Endodermal cell (in vitro differentiated cells): ENCODE measurements around the gene CNDP2. TPM values are rescaled to one million over a fixed set of nuclear protein-coding genes. Genes with fewer than 3 reads are reported as not detected.

ENCODE experiments used
- DNase-seq: peaks from one replicate; pipeline ENCODE4 v3.0.0-alpha.2; 2017
- H3K27ac ChIP-seq: 2 replicates; pipeline ENCODE4 v1.5.1; 2013; ENCODE audit warnings: mild to moderate bottlenecking, low read depth, low read length, moderate library complexity
- H3K27me3 ChIP-seq: 2 replicates; pipeline ENCODE4 v1.6.1; 2013; ENCODE audit warnings: mild to moderate bottlenecking, low read length, moderate library complexity; ENCODE audit not compliant: insufficient read depth, control insufficient read depth, poor library complexity, severe bottlenecking
- H3K36me3 ChIP-seq: 2 replicates; pipeline ENCODE4 v1.7.0; 2013; ENCODE audit warnings: mild to moderate bottlenecking, low read length, moderate library complexity; ENCODE audit not compliant: control insufficient read depth, insufficient read depth
- H3K4me1 ChIP-seq: one replicate; pipeline ENCODE4 v1.7.0; 2013; ENCODE audit warnings: low read length; ENCODE audit not compliant: control insufficient read depth, insufficient read depth
- H3K4me3 ChIP-seq: 2 replicates; pipeline ENCODE4 v1.5.1; 2013; ENCODE audit warnings: mild to moderate bottlenecking, low read length, moderate library complexity
- H3K9ac ChIP-seq: 2 replicates; pipeline ENCODE4 v1.6.1; 2013; ENCODE audit warnings: mild to moderate bottlenecking, low read length, moderate library complexity; ENCODE audit not compliant: poor library complexity, severe bottlenecking; ENCODE audit errors: extremely low read depth
- H3K9me3 ChIP-seq: 2 replicates; pipeline ENCODE4 v1.6.1; 2013; ENCODE audit warnings: mild to moderate bottlenecking, low read length, moderate library complexity; ENCODE audit not compliant: control insufficient read depth
- H3K27ac Mint-ChIP-seq: 2 replicates; pipeline ENCODE4 v1.8.0; 2020; ENCODE audit warnings: mixed read lengths
- H3K27me3 Mint-ChIP-seq: 2 replicates; pipeline ENCODE4 v1.8.0; 2021; ENCODE audit warnings: mild to moderate bottlenecking, mixed read lengths; ENCODE audit not compliant: insufficient read depth
- H3K36me3 Mint-ChIP-seq: 2 replicates; pipeline ENCODE4 v1.8.0; 2020; ENCODE audit warnings: low read depth, mixed read lengths
- H3K4me1 Mint-ChIP-seq: 2 replicates; pipeline ENCODE4 v1.8.0; 2020; ENCODE audit warnings: mixed read lengths
- H3K4me3 Mint-ChIP-seq: 2 replicates; pipeline ENCODE4 v1.8.0; 2020; ENCODE audit warnings: mild to moderate bottlenecking, moderate library complexity, mixed read lengths
- H3K9me3 Mint-ChIP-seq: 2 replicates; pipeline ENCODE4 v1.8.0; 2020; ENCODE audit warnings: mild to moderate bottlenecking, mixed read lengths
- WGBS, 2 experiments: methylation state at CpG; one replicate each; pipeline versions ENCODE4 v1.1.5 to v1.1.7; 2013; ENCODE audit warnings: missing lambda C conversion rate in 2 of 2, mixed read lengths in 1 of 2; ENCODE audit not compliant: insufficient coverage in 1 of 2, insufficient read length in 1 of 2; 5-methylcytosine and 5-hydroxymethylcytosine counted together
- total RNA-seq, 2 donors: library from RNA; stranded (reverse); fragmentation: NEBNext Ultra II Directional in 1 of 2; extraction: Animal tissue kit (Norgen Biotek cat#: 25700) in 1 of 2; gene quantifications; 2 replicates in 1 of 2; 3 replicates in 1 of 2; pipeline ENCODE4 v1.2.1, GENCODE V29; 2021
- TF ChIP-seq, protein P1 (sequence below): fragments of 200-600 bp; sonication (generic); conservative IDR thresholded peaks from 2 replicates; pipeline ENCODE4 v1.5.0; 2021; ENCODE audit warnings: antibody characterized with exemption, mild to moderate bottlenecking

Gene CNDP2
- total RNA-seq, 2 donors from 2014 or later: 385 to 416 TPM

DNA sequence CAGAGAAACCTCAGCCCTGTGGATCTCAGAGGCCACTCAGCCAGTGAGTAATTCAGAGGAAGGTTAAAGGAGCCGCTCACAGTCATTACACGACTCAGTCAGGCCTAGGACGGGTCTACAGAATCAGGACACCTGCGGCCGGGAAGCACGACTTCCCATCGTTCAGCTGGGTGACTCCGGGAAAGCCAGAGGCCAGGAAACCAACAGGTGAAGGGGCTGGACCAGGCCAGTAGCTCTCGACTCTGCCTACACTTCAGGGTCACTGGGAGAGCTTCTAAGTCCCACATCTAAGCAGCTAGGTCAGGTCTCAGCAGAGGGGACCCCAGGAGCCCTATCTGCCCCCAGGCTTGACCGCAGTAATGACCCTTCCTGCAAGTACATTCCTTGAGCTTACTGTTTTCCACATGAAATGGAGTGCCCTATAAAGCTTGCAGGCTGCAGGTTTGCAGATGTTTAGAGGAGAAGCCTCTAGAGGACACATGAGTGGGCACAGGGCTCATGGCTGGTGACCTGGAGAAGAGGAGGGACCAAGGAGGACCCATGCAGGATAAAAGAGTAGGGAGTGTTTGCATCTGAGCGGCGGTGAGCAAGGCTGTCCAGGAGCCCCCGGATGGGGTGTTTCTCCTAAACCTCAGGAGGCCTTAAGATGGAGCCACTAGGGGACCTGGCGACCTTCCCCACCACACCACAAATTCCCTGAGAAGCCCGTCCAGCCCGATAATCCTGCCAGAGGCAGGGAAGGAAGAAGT, 48.6 kb upstream of the CNDP2 start:
- WGBS, 2 experiments: 92 to 93% methylated on average over 9 to 16 of the region's 16 CpGs
- Histone ChIP-seq H3K9me3 (no peaks in the 10 kb centered on the region), H3K9ac (no peak overlapping the region), H3K4me3 (no peak overlapping the region), H3K27me3 (no peaks in the 10 kb centered on the region), H3K4me1 (no peaks in the 10 kb centered on the region), H3K27ac (no peak overlapping the region), H3K36me3 (no peaks in the 10 kb centered on the region)
- TF ChIP-seq, protein P1, sequence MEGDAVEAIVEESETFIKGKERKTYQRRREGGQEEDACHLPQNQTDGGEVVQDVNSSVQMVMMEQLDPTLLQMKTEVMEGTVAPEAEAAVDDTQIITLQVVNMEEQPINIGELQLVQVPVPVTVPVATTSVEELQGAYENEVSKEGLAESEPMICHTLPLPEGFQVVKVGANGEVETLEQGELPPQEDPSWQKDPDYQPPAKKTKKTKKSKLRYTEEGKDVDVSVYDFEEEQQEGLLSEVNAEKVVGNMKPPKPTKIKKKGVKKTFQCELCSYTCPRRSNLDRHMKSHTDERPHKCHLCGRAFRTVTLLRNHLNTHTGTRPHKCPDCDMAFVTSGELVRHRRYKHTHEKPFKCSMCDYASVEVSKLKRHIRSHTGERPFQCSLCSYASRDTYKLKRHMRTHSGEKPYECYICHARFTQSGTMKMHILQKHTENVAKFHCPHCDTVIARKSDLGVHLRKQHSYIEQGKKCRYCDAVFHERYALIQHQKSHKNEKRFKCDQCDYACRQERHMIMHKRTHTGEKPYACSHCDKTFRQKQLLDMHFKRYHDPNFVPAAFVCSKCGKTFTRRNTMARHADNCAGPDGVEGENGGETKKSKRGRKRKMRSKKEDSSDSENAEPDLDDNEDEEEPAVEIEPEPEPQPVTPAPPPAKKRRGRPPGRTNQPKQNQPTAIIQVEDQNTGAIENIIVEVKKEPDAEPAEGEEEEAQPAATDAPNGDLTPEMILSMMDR: no peak
- Mint-ChIP-seq H3K9me3 (no peaks in the 10 kb centered on the region), H3K27me3 (peaks cover 7% of the 10 kb centered on the region), H3K4me3 (no peak overlapping the region), H3K36me3 (no peaks in the 10 kb centered on the region), H3K27ac (no peak overlapping the region), H3K4me1 (no peaks in the 10 kb centered on the region)
- no peak for DNase-seq

DNA sequence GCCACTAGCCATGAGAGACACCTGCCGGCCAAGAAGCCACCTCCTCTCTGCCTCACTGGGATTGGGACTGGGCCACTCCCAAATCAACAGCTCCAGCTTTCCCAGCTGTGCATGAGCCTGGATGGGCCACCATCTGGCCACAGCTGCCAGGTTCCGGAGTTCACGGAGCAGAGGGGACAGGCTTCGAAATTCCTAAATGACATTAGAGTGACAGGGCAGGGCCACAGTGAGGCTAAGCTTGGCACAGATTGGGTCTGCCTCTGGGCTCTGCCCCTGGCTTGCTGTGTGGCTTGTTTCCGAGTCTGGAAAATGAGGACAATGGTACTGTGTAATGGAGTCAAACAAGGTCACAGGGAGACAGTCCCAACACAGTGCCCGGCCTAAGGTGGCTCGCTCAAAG, 45.5 kb upstream of the CNDP2 start:
- Mint-ChIP-seq H3K9me3 (no peaks in the 10 kb centered on the region), H3K4me3 (no peak overlapping the region), H3K27ac (no peak overlapping the region), H3K4me1 (peaks cover 7% of the 10 kb centered on the region), H3K36me3 (no peaks in the 10 kb centered on the region), H3K27me3 (peaks cover 26% of the 10 kb centered on the region)
- Histone ChIP-seq H3K4me3 (no peak overlapping the region), H3K27ac (no peak overlapping the region), H3K4me1 (no peaks in the 10 kb centered on the region), H3K36me3 (no peaks in the 10 kb centered on the region), H3K9me3 (no peaks in the 10 kb centered on the region), H3K27me3 (peaks cover 14% of the 10 kb centered on the region), H3K9ac (no peak overlapping the region)
- WGBS, 2 experiments: 91 to 96% methylated on average over 4 to 7 of the region's 7 CpGs
- DNase-seq: no peak
- TF ChIP-seq, protein P1: no peak

DNA sequence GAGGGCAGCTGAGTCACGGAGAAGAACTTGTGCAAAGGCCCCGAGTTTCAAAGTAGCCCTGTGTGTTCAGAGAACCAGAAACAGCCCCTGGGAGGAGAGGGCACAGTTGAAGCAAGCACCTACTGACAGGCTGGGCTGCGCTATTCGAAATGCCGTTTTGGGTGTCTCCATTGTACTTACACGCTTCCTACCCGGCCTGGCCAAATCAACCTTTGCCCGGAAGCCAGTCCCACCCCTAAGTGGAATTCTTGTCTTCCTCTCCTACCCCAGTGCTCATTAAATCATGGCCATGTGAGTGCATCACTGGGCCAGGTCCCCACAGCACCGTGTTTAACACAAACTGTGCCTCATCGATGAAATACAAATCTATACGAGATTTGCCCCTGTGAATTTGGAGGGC, 45.0 kb upstream of the CNDP2 start:
- H3K27ac Mint-ChIP-seq: no peak overlapping the region
- Histone ChIP-seq H3K27me3 (peaks cover 19% of the 10 kb centered on the region), H3K36me3 (no peaks in the 10 kb centered on the region), H3K9ac (no peak overlapping the region), H3K9me3 (no peaks in the 10 kb centered on the region), H3K27ac (no peak overlapping the region), H3K4me1 (no peaks in the 10 kb centered on the region), H3K4me3 (no peak overlapping the region)
- H3K4me3 Mint-ChIP-seq: no peak overlapping the region
- no peak for DNase-seq
- H3K27me3 Mint-ChIP-seq: peaks cover 28% of the 10 kb centered on the region
- H3K36me3 Mint-ChIP-seq: no peaks in the 10 kb centered on the region
- H3K4me1 Mint-ChIP-seq: peaks cover 7% of the 10 kb centered on the region
- TF ChIP-seq, protein P1: no peak
- WGBS, 2 experiments: 94 to 95% methylated on average over 9 to 11 of the region's 11 CpGs
- H3K9me3 Mint-ChIP-seq: no peaks in the 10 kb centered on the region
